Tibial nerve (tissue), 4 donors: ENCODE results near the gene BCL7A. TPM values are rescaled to one million over a fixed set of nuclear protein-coding genes. Genes with fewer than 3 reads are reported as not detected.

Experiments
- DNase-seq, 2 donors: peaks; one replicate each; pipeline ENCODE4 v3.0.0-alpha.2; 2019; ENCODE audit warnings: low spot score in 2 of 2
- H3K27ac ChIP-seq, 4 donors: fragments of 200-600 bp; sonication (generic) in 3 of 4; one replicate each; pipeline ENCODE4 v1.5.1; 2017 to 2019; ENCODE audit warnings: mild to moderate bottlenecking in 1 of 4
- H3K27me3 ChIP-seq, 2 donors: fragments of 200-600 bp; sonication (generic) in 1 of 2; one replicate each; pipeline versions ENCODE4 v1.5.1 to v1.6.0; 2017 to 2019
- H3K36me3 ChIP-seq, 3 donors: fragments of 200-600 bp; sonication (generic); one replicate each; pipeline ENCODE4 v1.5.1; 2018 to 2019
- H3K4me1 ChIP-seq, 4 donors: fragments of 200-600 bp; sonication (generic) in 3 of 4; one replicate each; pipeline ENCODE4 v1.5.1; 2017 to 2019
- H3K4me3 ChIP-seq, 4 donors: fragments of 200-600 bp; sonication (generic) in 3 of 4; one replicate each; pipeline ENCODE4 v1.5.1; 2017 to 2019; ENCODE audit warnings: mild to moderate bottlenecking in 1 of 4, moderate library complexity in 1 of 4
- H3K9me3 ChIP-seq, 4 donors: fragments of 200-600 bp; sonication (generic) in 3 of 4; one replicate each; pipeline ENCODE4 v1.5.1; 2017 to 2019
- EP300 ChIP-seq, 2 donors: sonication (generic); formaldehyde crosslinking; IDR thresholded peaks; one replicate each; pipeline ENCODE4 v1.6.1; 2017; ENCODE audit warnings: antibody characterized with exemption in 2 of 2, mild to moderate bottlenecking in 1 of 2
- POLR2A ChIP-seq, 2 donors: fragments of 450-650 bp; IDR thresholded peaks; one replicate each; pipeline ENCODE4 v1.6.1; 2017; ENCODE audit warnings: antibody characterized with exemption in 2 of 2, mild to moderate bottlenecking in 2 of 2, moderate library complexity in 2 of 2
- WGBS, 2 donors: methylation state at CpG; one replicate each; pipeline ENCODE4 v1.1.5; 2018; 5-methylcytosine and 5-hydroxymethylcytosine counted together
- total RNA-seq, 4 donors: library from RNA; depleted of rRNA; stranded (reverse); fragments of >200 nt; gene quantifications; one replicate each; pipeline ENCODE4 v1.1.0, GENCODE V29; 2016
- TF ChIP-seq, protein P1 (sequence below), 5 experiments: fragments of 200-600 bp in 3 of 5; fragments of 450-650 bp in 2 of 5; sonication (generic) in 3 of 5; IDR thresholded peaks; one replicate each; pipeline ENCODE4 v1.5.1; 2016 to 2019; ENCODE audit warnings: antibody characterized with exemption in 5 of 5, mild to moderate bottlenecking in 3 of 5, moderate library complexity in 2 of 5

BCL7A gene
- total RNA-seq, 4 donors from 2014 or later: 2.4 to 10.7 (median 5.1) TPM

GRCh38 chr12:122111089-122111641 is 89.5 kb downstream of the BCL7A start:
- TF ChIP-seq, protein P1, sequence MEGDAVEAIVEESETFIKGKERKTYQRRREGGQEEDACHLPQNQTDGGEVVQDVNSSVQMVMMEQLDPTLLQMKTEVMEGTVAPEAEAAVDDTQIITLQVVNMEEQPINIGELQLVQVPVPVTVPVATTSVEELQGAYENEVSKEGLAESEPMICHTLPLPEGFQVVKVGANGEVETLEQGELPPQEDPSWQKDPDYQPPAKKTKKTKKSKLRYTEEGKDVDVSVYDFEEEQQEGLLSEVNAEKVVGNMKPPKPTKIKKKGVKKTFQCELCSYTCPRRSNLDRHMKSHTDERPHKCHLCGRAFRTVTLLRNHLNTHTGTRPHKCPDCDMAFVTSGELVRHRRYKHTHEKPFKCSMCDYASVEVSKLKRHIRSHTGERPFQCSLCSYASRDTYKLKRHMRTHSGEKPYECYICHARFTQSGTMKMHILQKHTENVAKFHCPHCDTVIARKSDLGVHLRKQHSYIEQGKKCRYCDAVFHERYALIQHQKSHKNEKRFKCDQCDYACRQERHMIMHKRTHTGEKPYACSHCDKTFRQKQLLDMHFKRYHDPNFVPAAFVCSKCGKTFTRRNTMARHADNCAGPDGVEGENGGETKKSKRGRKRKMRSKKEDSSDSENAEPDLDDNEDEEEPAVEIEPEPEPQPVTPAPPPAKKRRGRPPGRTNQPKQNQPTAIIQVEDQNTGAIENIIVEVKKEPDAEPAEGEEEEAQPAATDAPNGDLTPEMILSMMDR (IDR thresholded peaks at IDR 0.05): no peak
- TF ChIP-seq EP300 (IDR thresholded peaks at IDR 0.05) (no peak), POLR2A (IDR thresholded peaks at IDR 0.05) (no peak)
- H3K27ac ChIP-seq: no peak overlapping the region
- WGBS, 2 donors: 75 to 82% methylated on average over 2 of the region's 2 CpGs
- no peaks in the 10 kb centered on the region for H3K27me3 ChIP-seq
- peaks cover 0 to 37% (median 18%) of the 10 kb centered on the region in 4 donors for H3K4me1 ChIP-seq
- no peak overlapping the region for H3K4me3 ChIP-seq
- DNase-seq: no peak
- no peaks in the 10 kb centered on the region for H3K9me3 ChIP-seq
- no peaks in the 10 kb centered on the region for H3K36me3 ChIP-seq

Other genes with a start within 250 kb of the BCL7A start
- gene RHOF, start 228.2 kb upstream of the BCL7A start, total RNA-seq: 10 to 100 TPM; 14.1 to 24.3 (median 18.1) TPM
- 10 to 100 TPM in 3 of 4 donors, 1 to 10 TPM in 1; 9.4 to 18.3 (median 12.2) TPM for gene SETD1B, start 217.9 kb upstream of the BCL7A start, total RNA-seq
- gene HPD, start 163.0 kb upstream of the BCL7A start, total RNA-seq: 1 to 10 TPM in 1 of 4 donors, under 1 TPM in 1, not detected in 2; 0.63 to 1.1 TPM
- gene PSMD9, start 133.1 kb upstream of the BCL7A start, total RNA-seq: 10 to 100 TPM; 22.4 to 47.7 (median 42.8) TPM
- 1 to 10 TPM; 3.0 to 5.4 (median 3.9) TPM for gene CFAP251, start 103.3 kb upstream of the BCL7A start, total RNA-seq
- 10 to 100 TPM; 22.1 to 57.0 (median 27.1) TPM for gene MLXIP, start 56.9 kb downstream of the BCL7A start, total RNA-seq
- not detected for gene IL31, start 152.3 kb downstream of the BCL7A start, total RNA-seq
- 1 to 10 TPM in 1 of 4 donors, not detected in 3; 1.3 TPM for gene LRRC43, start 161.2 kb downstream of the BCL7A start, total RNA-seq
- under 1 TPM in 1 of 4 donors, not detected in 3; 0.30 TPM for gene B3GNT4, start 181.8 kb downstream of the BCL7A start, total RNA-seq
- 10 to 100 TPM; 40.8 to 52.5 (median 42.5) TPM for gene DIABLO, start 204.2 kb downstream of the BCL7A start, total RNA-seq
- 10 to 100 TPM; 12.6 to 23.6 (median 19.2) TPM for gene VPS33A, start 244.6 kb downstream of the BCL7A start, total RNA-seq